GM12875 (cell line): ENCODE measurements around the gene ADRB2.

Experiments
- H3K4me3 ChIP-seq: one replicate; pipeline ENCODE4 v1.5.1; 2011; ENCODE audit warnings: low read depth, low read length, control low read depth
- CTCF ChIP-seq: IDR thresholded peaks from 2 replicates; pipeline ENCODE4 v1.5.1; 2011; ENCODE audit warnings: low read depth, mild to moderate bottlenecking, control low read depth, inconsistent platforms, low read length, moderate library complexity, borderline replicate concordance; ENCODE audit not compliant: insufficient read depth

Gene ADRB2

GRCh38 chr5:148805326-148806290 is 20.8 kb upstream of the ADRB2 start:
- no peak for TF ChIP-seq CTCF
- no peak overlapping the region for H3K4me3 ChIP-seq

GRCh38 chr5:148806520-148806931 is 19.9 kb upstream of the ADRB2 start:
- no peak overlapping the region for H3K4me3 ChIP-seq
- TF ChIP-seq CTCF: no peak

- TF ChIP-seq CTCF: no peak
- H3K4me3 ChIP-seq: no peak overlapping the region
Observed at GRCh38 chr5:148807851-148808250, 18.6 kb upstream of the ADRB2 start.

GRCh38 chr5:148808864-148809642 is 17.4 kb upstream of the ADRB2 start:
- no peak for TF ChIP-seq CTCF
- H3K4me3 ChIP-seq: peak overlapping the region; percentile 15

- peak overlapping the region; percentile 15 for H3K4me3 ChIP-seq
- TF ChIP-seq CTCF: no peak
Observed at GRCh38 chr5:148809781-148810524, 16.5 kb upstream of the ADRB2 start.

GRCh38 chr5:148810823-148811222 is 15.6 kb upstream of the ADRB2 start:
- no peak overlapping the region for H3K4me3 ChIP-seq
- no peak for TF ChIP-seq CTCF
